Ascending aorta (tissue), 2 donors: Measurements from ENCODE around the gene MRFAP1. TPM values are rescaled to one million over a fixed set of nuclear protein-coding genes. Genes with fewer than 3 reads are reported as not detected.

ENCODE experiments used
- DNase-seq, 2 donors: peaks; one replicate each; pipeline ENCODE4 v3.0.0-alpha.2; 2019; ENCODE audit warnings: low spot score in 2 of 2
- H3K27ac ChIP-seq, 2 donors: fragments of 200-600 bp; sonication (generic); one replicate each; pipeline ENCODE4 v1.5.1; 2016 to 2017; ENCODE audit warnings: mild to moderate bottlenecking in 1 of 2
- H3K27me3 ChIP-seq: fragments of 200-600 bp; sonication (generic); one replicate; pipeline ENCODE4 v1.5.1; 2017
- H3K36me3 ChIP-seq, 2 donors: fragments of 200-600 bp; sonication (generic); one replicate each; pipeline ENCODE4 v1.5.1; 2016
- H3K4me1 ChIP-seq, 2 donors: fragments of 200-600 bp; sonication (generic); one replicate each; pipeline ENCODE4 v1.5.1; 2016 to 2017; ENCODE audit warnings: mild to moderate bottlenecking in 1 of 2
- H3K4me3 ChIP-seq, 2 donors: fragments of 200-600 bp; sonication (generic); one replicate each; pipeline ENCODE4 v1.5.1; 2016 to 2017; ENCODE audit warnings: mild to moderate bottlenecking in 1 of 2
- H3K9me3 ChIP-seq, 2 donors: fragments of 200-600 bp; sonication (generic); one replicate each; pipeline ENCODE4 v1.5.1; 2016
- CTCF ChIP-seq, 3 experiments: fragments of 200-600 bp in 2 of 3; fragments of 450-650 bp in 1 of 3; sonication (generic) in 2 of 3; IDR thresholded peaks; one replicate each; pipeline ENCODE4 v1.5.1; 2016 to 2019; ENCODE audit warnings: antibody characterized with exemption in 3 of 3, mild to moderate bottlenecking in 1 of 3, moderate library complexity in 1 of 3
- intact Hi-C: fragments of 100-400 bp; cut with DNase I; formaldehyde crosslinking; loops from one replicate; pipeline ENCODE4 v1.15.1; 2023
- total RNA-seq: library from RNA; depleted of rRNA; stranded (reverse); fragments of >200 nt; gene quantifications from one replicate; pipeline ENCODE4 v1.1.0, GENCODE V29; 2016

Gene MRFAP1
- total RNA-seq, 1 donor from 2014 or later, result 109 TPM

DNA sequence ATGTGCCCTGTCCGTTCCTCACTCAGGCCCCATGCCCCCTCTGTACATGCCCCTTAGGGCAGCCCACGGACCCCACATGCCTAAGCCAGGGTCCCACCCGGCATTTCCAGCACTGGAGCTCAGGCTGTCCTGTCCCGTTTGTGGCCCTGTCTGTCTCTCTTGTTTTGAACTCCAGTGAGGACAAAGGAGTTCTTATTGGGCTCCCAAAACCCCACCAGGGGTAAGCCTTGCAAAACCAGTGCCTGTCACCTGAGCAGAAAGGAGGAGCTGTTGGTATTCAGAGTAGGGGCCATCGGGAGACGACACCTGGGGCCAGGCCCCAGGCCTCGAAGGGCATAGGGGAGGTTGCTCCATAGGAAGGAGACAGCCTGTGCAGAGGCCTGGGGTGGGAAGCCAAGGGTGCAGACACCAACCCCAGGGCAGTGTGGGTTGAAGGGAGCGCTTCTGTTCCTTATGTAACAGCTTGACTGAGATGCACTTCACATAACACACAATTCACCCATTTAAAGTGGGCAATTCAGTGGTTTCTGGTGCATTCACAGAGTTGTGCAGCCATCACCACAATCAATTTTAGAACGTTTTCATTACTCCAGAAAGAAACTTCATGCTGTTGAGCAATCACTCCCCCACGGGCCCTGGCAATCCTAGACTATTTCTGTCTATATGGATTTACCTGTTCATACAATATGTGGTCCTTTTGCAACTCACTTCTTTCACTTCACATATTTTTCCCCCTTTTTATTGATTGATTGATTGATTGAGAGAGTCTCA is 33.8 kb upstream of the MRFAP1 start:
- Histone ChIP-seq H3K9me3 (peaks cover 0 to 7% of the 10 kb centered on the region in 2 donors), H3K27ac (no peak overlapping the region), H3K4me3 (no peak overlapping the region), H3K27me3 (no peaks in the 10 kb centered on the region), H3K36me3 (peaks cover 75 to 98% of the 10 kb centered on the region in 2 donors), H3K4me1 (no peaks in the 10 kb centered on the region)
- DNase-seq, result no peak
- intact Hi-C loops, result no loop called here
- no peak for TF ChIP-seq CTCF (IDR thresholded peaks at IDR 0.05)

DNA sequence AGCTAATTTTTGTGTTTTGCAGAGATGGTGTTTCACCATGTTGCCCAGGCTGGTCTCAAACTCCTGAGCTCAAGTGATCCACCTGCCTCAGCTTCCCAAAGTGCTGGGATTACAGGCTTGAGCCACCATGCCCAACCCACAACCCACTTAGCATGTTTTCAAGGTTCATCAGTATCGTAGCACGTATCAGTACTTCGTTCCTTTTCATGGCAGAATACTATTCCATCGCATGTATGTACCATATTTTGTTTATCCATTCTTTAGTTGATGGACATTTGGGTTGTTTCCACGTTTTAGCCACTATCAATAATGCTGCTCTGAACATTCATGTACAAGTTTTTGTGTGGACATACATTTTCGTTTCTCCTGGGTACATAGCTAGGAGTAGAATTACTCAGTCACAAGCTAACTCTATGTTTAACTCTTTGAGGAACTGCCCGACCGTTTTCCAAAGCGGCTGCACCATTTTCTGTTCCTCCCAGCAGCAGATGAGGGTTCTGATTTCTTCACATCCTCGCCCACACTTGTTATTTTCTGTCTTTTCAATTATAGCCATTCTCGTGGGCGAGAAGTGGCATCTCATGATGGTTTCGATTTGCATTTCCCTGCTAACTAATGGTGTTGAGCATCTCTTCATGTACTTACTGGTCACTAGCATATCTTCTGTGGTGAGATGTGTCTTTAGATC is 33.0 kb upstream of the MRFAP1 start:
- H3K27ac ChIP-seq, result no peak overlapping the region
- intact Hi-C loops, result no loop called here
- H3K27me3 ChIP-seq, result no peaks in the 10 kb centered on the region
- TF ChIP-seq CTCF (IDR thresholded peaks at IDR 0.05), result no peak
- DNase-seq, result no peak
- peaks cover 76 to 98% of the 10 kb centered on the region in 2 donors for H3K36me3 ChIP-seq
- no peaks in the 10 kb centered on the region for H3K4me1 ChIP-seq
- H3K4me3 ChIP-seq, result no peak overlapping the region
- peaks cover 0 to 7% of the 10 kb centered on the region in 2 donors for H3K9me3 ChIP-seq

GRCh38 chr4:6608758-6609414 is 31.6 kb upstream of the MRFAP1 start:
- no peak for TF ChIP-seq CTCF (IDR thresholded peaks at IDR 0.05)
- no peak for DNase-seq
- Histone ChIP-seq H3K9me3 (peaks cover 0 to 7% of the 10 kb centered on the region in 2 donors), H3K36me3 (peaks cover 68 to 95% of the 10 kb centered on the region in 2 donors), H3K27me3 (no peaks in the 10 kb centered on the region), H3K27ac (no peak overlapping the region), H3K4me1 (no peaks in the 10 kb centered on the region), H3K4me3 (no peak overlapping the region)
- intact Hi-C loops, result no loop called here

DNA sequence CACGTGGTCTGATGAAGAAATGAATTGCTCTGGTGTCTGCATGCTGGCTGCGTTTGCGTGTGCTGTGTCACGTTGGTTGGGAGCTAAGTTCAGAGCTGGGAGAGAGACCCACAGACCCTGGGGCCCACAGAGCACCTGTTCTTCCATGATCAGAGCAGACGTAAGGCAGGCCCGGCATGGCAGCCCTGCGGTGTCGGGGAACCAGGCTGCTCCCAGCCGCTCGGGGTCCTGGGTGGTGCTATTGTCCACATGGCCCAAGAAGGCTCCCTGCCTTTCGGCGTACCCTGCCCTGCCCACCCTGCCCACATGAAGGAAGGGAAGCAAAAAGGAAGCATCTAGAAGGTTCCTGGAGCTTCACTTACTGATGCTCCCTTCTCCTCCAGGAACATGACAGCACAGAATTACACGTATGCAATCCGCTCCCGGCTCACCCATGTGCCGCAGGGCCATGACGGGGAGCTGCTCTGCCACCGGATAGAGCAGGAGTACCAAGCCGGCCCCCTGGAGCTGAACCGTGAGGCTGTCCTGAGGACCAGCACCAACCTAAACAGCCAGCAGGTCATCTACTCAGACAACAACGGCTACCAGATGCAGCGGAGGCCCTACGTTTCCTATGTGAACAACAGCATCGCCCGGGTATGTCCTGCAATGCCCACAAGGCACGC is 30.9 kb upstream of the MRFAP1 start:
- Histone ChIP-seq H3K4me1 (no peaks in the 10 kb centered on the region), H3K36me3 (peaks cover 68 to 95% of the 10 kb centered on the region in 2 donors), H3K27me3 (no peaks in the 10 kb centered on the region), H3K9me3 (peaks cover 0 to 6% of the 10 kb centered on the region in 2 donors), H3K4me3 (no peak overlapping the region), H3K27ac (no peak overlapping the region)
- intact Hi-C loops, result no loop called here
- DNase-seq, result no peak
- no peak for TF ChIP-seq CTCF (IDR thresholded peaks at IDR 0.05)

DNA sequence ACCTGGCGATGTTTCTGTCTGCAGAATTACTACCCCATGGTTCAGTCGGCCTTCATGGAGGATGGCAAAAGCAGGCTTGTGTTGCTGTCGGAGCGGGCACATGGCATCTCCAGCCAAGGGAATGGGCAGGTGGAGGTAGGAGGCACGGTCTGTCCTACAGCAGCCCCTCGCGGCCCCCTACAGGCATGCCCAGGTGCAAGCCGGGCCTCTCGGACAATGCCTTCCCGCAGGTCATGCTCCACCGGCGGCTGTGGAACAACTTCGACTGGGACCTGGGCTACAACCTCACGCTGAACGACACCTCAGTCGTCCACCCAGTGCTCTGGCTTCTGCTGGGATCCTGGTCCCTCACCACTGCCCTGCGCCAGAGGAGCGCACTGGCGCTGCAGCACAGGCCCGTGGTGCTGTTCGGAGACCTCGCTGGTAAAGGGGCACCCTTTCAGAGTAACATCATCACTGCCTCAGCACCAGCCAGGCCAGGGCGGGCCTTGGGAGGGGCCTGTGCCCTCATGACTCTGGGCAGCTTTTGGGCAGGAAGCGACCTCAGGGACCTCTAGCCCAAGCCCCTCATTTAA is 29.5 kb upstream of the MRFAP1 start:
- H3K36me3 ChIP-seq, result peaks cover 67 to 93% of the 10 kb centered on the region in 2 donors
- H3K27ac ChIP-seq, result no peak overlapping the region
- DNase-seq, result no peak
- intact Hi-C loops, result no loop called here
- H3K9me3 ChIP-seq, result no peaks in the 10 kb centered on the region
- no peak for TF ChIP-seq CTCF (IDR thresholded peaks at IDR 0.05)
- H3K27me3 ChIP-seq, result no peaks in the 10 kb centered on the region
- H3K4me1 ChIP-seq, result no peaks in the 10 kb centered on the region
- H3K4me3 ChIP-seq, result no peak overlapping the region
